Measurements from ENCODE around the gene FFAR3.

The FFAR3 gene

GRCh38 chr19:35404879-35405622 is 46.8 kb downstream of the FFAR3 start:
- peak; percentile 80 to 85 for DNase-seq

DNA sequence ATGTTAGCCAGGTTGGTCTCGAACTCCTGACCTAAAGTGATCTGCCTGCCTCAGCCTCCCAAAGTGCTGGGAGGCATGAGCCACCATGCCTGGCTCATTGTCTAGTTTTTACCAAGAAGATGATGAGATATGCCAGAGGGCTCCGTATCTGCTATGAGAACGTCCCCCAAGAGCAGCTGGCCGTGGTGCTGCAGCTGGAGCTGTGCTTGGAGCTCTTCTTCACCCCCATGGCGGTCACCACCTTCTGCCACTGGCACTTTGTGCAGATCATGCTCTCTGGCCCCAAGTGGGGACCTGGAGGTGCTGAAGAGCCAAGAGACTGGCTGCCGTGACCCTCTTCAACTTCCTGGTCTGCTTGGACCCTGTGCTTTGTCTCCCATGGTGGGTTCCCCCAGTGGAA is 49.4 kb downstream of the FFAR3 start:
- DNase-seq, result no peak

DNA sequence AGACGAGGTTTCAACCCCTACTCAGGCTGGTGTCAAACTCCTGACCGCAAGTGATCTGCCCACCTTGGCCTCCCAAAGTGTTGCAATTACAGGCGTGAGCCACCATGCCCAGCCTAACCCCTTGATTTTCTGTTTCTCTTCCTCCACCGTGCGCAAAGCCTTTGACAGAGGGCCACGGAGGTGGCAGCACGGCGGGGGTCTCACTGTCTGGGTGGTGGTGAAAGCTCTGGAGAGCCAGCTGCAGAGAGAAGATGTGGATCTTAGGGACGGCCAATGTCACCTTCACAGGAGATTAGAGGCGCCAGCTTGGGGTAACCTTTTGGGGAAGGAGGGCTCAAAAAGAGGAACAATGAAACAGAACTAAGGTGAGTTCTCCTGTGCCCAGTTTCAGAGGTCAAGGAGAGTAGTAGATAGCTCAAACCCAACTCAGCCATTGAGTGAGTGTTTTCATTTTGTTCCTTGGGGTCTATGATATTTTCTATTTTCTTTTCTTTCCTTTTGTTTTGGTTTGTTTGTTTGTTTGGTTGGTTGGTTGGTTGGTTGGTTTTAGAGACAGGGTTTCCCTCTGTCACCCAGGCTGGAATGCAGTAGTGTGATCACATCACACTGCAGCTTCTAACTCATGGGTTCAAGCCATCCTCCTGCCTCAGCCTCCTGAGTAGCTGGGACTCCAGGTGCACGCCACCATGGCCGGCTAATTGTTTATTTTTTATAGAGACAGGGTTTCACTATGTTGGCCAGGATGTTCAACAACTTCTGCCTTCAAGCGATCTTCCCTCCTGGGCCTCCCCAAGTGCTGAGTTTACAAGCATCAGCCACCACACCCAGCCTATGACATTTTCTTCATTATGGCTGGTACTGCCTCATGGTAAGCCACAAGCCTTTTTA is 50.3 kb downstream of the FFAR3 start:
- no peak for DNase-seq

DNA sequence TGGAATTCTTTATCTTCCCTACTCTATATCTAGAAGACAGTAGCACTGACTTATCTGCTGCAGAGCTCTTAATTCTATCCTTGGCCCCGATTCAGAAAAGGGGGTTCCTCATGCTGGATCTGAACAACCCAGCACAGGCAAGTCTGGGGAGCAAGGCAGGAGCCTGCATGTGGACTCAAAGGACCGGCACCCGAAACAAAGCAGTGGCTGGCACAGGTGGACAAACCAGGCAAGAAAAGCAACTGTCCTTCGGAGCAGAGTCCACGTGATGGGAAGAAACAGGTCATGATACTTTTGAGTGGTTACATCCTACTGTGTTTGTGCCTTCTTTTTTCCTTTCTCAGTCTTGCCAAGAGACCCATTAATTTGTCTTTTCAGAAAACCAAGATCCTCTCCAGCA is 50.9 kb downstream of the FFAR3 start:
- no peak for DNase-seq

All from activated T-cell treated with anti-CD3 and anti-CD28 coated beads, Interleukin-2, amount 50 U/mL, for 48 hours (primary cell).